AG04450 (cell line): ENCODE data around the gene RRH. TPM values are rescaled to one million over a fixed set of nuclear protein-coding genes. Genes with fewer than 3 reads are reported as not detected.

Experiments used
- CTCF ChIA-PET: fragments of 300-600, 350-600 bp; formaldehyde crosslinking; extraction: SDS; loops from one replicate; lab custom pipeline; 2022; ENCODE audit warnings: antibody characterized with exemption, inconsistent platforms; lab: Charles Lee
- POLR2A ChIA-PET: fragments of 350-600 bp; formaldehyde crosslinking; extraction: SDS; loops from one replicate; lab custom pipeline; 2021; ENCODE audit warnings: antibody characterized with exemption, inconsistent platforms; lab: Yijun Ruan, JAX
- DNase-seq: peaks from one replicate; pipeline ENCODE4 v3.0.0-alpha.2; 2011; ENCODE audit warnings: low read depth, low spot score
- H3K27ac ChIP-seq: one replicate; pipeline ENCODE4 v1.5.1; 2012; ENCODE audit warnings: low read depth, low read length, control low read depth
- H3K27me3 ChIP-seq: one replicate; pipeline ENCODE4 v1.6.0; 2012; ENCODE audit warnings: low read length; ENCODE audit not compliant: control insufficient read depth, insufficient read depth
- H3K4me3 ChIP-seq: 2 replicates; pipeline ENCODE4 v1.5.1; 2011; ENCODE audit warnings: mild to moderate bottlenecking, low read depth, low read length, control low read depth
- H3K9me3 ChIP-seq: 2 replicates; pipeline ENCODE4 v1.5.1; 2012; ENCODE audit warnings: low read length; ENCODE audit not compliant: control insufficient read depth, insufficient read depth
- polyA plus RNA-seq: library from polyadenylated mRNA; depleted of rRNA; stranded (reverse); fragments of >200 nt; gene quantifications from 2 replicates; pipeline ENCODE4 v1.2.3, GENCODE V29; 2011; rRNA removed
- TF ChIP-seq, protein P1 (sequence below): IDR thresholded peaks from 2 replicates; pipeline ENCODE4 v1.5.1; 2011; ENCODE audit warnings: low read depth, low read length, control low read depth, inconsistent platforms

RRH gene
- polyA plus RNA-seq, 1 experiment = 0.15 TPM

DNA sequence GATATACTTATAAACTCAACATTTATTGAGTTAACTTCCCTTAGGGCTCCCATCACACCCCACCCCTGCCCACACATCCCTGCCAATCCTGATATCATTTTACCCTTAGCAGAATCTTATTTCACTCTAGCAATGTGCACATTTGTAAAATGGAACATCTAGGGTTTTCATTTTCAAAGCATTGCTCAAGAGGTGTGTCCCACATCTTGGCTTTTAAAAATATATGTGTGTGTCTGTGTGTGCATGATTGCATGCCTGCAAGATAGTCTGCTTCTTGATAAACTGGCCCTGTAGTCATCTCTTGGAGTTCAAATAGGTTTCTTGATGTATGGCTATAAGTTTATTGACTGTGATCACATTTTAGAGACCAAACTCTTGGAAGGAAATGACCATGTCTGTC, 58.5 kb downstream of the RRH start:
- no peak overlapping the region for H3K27ac ChIP-seq
- ChIA-PET CTCF (no interaction called here), POLR2A (no interaction called here)
- H3K27me3 ChIP-seq = no peaks in the 10 kb centered on the region
- no peak for DNase-seq
- TF ChIP-seq, protein P1, sequence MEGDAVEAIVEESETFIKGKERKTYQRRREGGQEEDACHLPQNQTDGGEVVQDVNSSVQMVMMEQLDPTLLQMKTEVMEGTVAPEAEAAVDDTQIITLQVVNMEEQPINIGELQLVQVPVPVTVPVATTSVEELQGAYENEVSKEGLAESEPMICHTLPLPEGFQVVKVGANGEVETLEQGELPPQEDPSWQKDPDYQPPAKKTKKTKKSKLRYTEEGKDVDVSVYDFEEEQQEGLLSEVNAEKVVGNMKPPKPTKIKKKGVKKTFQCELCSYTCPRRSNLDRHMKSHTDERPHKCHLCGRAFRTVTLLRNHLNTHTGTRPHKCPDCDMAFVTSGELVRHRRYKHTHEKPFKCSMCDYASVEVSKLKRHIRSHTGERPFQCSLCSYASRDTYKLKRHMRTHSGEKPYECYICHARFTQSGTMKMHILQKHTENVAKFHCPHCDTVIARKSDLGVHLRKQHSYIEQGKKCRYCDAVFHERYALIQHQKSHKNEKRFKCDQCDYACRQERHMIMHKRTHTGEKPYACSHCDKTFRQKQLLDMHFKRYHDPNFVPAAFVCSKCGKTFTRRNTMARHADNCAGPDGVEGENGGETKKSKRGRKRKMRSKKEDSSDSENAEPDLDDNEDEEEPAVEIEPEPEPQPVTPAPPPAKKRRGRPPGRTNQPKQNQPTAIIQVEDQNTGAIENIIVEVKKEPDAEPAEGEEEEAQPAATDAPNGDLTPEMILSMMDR = no peak
- H3K9me3 ChIP-seq = no peaks in the 10 kb centered on the region
- no peak overlapping the region for H3K4me3 ChIP-seq

DNA sequence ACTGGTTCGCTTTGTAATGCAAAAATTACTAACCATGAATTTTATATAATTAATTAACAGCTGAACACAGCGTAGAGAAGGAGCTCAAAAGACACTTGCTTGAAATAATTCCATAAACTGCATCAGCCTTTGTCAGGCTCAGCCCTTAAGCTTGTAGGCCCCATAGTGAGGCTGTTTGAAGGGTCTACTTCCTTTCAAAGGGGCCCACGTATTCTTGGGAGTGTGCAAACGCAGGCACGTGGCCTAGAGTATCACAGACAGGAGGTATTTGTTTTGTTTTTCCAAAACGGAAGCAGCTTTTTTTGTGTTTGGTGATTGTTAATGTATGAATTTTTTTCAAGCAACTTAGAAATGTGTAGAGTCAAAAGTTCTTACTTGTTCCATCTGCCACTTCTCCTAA, 59.3 kb downstream of the RRH start:
- Histone ChIP-seq H3K4me3 (no peak overlapping the region), H3K27me3 (no peaks in the 10 kb centered on the region), H3K9me3 (no peaks in the 10 kb centered on the region), H3K27ac (no peak overlapping the region)
- CTCF ChIA-PET = no interaction called here
- TF ChIP-seq, protein P1 = no peak
- POLR2A ChIA-PET = no interaction called here
- no peak for DNase-seq

DNA sequence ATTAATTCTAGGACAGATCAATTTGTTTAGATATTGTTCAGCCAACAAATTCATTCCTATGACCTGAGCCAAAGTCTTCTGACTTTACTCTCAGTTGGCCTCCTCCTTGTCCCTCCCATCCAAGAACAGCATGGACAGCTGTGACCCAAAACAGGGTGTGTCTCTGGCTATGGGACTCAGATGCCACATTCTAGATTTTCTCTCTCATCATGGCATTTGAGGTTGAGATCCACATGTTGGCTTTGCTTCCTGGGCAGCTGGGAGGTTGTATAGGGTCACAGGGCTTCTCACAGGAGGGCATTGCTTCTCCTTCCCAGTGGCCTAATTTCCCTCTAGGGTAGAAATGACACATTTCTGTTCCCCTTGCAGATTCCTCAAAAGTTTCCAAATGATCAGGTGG, 62.3 kb downstream of the RRH start:
- no peaks in the 10 kb centered on the region for H3K27me3 ChIP-seq
- no peak overlapping the region for H3K27ac ChIP-seq
- DNase-seq = no peak
- TF ChIP-seq, protein P1 = no peak
- ChIA-PET CTCF (no interaction called here), POLR2A (no interaction called here)
- no peaks in the 10 kb centered on the region for H3K9me3 ChIP-seq
- H3K4me3 ChIP-seq = no peak overlapping the region

Other genes starting within 250 kb of the RRH start
- 38.9 and 44.8 TPM in 2 replicates for gene CASP6, start 124.5 kb upstream of the RRH start, polyA plus RNA-seq
- 47.5 and 52.3 TPM in 2 replicates for gene PLA2G12A, start 97.9 kb upstream of the RRH start, polyA plus RNA-seq
- 0.46 and 0.53 TPM in 2 replicates for gene CFI, start 26.0 kb upstream of the RRH start, polyA plus RNA-seq
- gene GAR1, start 12.2 kb upstream of the RRH start, polyA plus RNA-seq = 18.3 and 23.7 TPM in 2 replicates
- not detected in 2 replicates for gene LRIT3, start 20.1 kb downstream of the RRH start, polyA plus RNA-seq
- 0.14 TPM in 2 replicates for gene EGF, start 84.9 kb downstream of the RRH start, polyA plus RNA-seq